ENCODE data around the gene SSR2. TPM values are rescaled to one million over a fixed set of nuclear protein-coding genes. Genes with fewer than 3 reads are reported as not detected.

Gene SSR2
- total RNA-seq, 1 donor from 2014 or later: 186 TPM

DNA sequence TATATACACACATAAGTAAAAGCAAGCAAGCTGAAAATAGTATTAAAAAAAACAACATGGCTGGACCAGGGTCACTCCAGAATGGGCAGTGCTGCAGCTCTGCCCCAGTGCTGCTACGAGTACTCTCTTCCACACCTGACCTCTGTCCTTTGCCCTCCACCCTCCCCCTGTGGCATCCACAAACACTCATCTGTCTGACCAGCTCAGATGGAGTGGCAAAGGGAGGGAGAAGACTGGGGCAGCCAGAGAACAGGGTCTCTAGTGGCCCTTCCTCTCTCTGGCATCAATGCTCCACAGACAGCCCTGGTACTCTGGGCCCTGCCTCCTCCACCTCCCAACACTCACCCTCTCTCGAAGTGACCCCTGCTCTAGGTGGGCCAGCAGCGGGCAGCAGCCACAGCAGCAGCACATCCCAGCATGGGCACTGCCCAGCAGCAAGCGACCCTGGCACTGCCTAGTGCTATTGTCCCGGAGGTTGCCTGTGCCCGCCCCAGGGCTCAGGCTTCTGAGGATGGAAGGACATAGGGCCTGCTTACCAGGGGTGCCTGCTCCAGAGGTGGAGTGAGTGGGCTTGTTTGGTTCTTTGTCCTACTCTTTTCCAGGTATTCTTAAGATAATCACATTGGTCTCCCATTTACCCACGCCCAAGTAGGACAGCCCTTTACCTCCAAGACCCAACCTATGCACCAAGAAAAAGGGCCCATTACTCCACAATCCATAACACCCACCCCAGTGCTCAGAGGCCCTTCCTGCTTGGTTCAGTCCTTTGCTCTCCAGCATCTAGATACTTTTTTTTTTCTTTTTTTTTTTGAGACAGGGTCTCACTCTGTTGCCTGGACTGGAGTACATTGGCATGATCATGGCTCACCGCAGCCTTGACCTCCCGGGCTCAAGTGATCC, 48.6 kb downstream of the SSR2 start:
- no peak for DNase-seq

DNA sequence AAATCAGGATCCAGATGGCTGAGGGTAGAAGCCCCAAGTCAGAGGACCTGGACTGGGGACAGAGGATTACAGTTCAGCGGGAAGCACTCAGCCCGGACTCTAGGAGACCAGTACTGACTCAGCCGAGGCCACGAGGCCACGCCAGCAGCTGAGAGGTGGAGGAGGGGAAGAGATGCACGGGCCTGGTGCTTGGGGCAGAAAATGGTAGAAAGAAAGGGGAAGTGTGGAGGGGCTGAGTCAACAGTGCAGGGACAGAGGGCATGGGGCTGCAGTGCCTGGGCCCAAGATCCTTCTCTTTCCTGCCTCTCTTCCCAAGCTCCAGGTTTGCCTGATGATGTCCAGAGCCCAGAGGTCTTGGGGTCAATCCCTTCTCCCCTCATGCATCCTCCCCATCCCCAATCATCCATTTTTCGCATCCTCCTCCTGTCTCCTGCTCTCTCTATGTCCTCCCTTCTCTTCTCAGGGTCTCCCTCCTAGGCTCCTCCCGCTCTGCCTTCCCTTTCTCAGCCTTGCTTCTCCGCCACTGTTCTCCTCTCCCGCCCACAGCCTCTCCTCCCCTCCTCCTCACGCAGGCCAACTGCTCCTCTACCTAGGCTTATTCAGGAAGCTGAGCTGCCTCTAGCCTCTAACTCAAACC, 50.1 kb downstream of the SSR2 start:
- DNase-seq: no peak

DNA sequence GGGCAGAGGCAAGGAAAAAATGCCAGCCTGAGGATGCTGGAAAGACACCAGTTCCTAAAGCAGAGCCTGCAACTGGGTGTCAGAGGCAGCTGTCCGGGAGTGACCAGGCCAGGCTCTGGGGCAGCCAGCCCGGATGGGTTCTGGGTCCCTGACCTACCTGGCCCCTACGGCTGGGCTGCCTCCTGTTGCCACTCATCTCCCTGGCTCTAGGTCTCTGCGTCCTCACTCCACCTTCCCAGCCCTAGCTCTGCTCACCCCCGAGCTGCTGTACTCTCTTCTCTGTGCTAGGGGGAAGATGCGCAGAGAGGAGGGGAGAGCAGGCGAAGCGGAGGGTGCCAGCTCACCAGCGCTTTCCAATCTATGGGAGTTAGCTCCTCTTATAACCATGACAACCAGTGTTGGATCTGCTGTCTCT, 51.4 kb downstream of the SSR2 start:
- no peak for DNase-seq

DNA sequence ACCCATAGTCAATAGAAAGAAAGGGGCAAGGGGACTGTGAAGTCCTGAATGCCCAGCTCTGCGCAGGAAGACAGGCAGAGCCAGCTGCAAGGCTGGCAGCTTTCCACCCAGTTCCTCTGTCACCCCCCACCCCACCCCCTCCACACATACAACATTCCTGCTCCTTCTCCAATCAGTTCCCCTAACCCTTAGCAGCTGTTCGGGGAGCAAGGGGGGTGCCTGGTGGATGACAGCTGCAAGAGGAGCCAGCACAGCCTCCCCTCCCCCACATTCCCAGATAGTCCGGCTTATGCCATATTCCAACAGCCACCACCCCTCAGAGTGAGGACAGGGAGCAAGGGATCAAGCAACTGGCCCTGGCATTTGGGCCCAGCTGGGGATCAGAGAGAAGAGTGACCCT, 52.1 kb downstream of the SSR2 start:
- peak; percentile 71 for DNase-seq

DNA sequence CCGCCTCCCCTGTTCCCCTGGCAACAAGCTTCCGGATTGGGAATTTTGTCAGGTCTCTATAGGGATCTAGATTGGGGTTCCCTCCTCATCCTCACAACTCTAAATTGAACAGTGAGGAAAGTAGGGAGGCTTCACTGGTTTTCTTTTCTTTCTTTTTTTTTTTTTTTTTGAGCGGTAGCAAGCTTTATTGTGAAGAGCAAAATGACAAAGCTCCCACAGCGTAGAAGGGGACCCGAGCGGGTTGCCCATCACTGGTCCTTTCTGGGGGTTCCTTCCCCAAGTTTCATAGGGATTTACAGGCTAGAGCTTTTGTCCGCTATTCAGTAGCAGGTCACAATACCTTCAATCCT, 52.7 kb downstream of the SSR2 start:
- DNase-seq: no peak

DNA sequence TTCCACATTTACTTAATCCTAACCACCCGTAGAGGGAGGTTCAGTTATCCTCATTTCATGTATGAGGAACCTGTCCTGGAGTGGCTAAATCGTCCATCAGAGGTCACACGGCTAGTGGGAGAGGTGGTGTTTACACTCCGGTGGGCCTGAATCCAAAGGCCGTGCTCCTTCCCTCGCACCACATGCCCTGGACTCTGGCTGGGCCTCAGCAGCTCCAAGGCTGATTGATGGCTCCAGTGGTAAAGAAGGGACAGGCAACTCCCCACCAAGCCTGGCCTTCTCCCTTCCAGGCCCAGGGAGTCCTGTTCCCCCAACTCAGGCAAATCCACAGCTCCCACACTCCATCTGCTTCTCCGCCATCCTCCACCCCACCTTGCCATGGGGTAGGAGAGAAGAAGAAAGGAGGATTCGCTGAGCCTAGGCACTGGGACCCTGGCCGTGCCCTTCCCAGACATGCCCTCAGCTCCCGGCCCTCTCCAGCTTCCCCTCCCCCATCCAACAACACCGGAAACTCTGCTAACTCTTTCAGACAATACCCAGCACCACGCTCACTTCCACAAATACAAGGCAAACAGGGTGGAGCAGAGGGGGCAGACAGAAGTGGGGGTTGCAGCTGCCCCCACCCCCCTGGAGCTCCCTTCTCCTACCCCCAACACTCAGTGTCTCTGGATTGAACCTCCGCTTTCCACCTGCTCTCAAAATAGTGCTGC, 53.3 kb downstream of the SSR2 start:
- no peak for DNase-seq

DNA sequence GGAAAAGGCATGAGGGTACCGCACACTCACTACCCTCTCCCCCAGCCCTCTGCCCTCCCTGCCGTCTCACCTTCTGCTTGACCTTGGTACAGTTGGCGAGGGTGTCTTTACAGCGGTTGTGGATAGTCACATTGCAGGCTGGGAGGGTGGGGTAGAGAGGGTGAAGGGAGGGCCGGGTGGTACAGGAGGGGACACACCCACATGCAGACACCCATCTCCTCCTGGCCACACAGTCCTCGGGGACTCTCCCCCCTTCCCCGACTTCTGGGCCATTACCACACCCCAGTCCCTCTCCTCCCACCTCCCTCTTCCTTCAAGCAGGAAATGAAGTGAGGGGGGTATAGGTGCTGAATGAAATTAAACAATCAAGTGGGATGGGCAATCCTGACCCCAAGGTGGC, 54.0 kb downstream of the SSR2 start:
- no peak for DNase-seq

DNA sequence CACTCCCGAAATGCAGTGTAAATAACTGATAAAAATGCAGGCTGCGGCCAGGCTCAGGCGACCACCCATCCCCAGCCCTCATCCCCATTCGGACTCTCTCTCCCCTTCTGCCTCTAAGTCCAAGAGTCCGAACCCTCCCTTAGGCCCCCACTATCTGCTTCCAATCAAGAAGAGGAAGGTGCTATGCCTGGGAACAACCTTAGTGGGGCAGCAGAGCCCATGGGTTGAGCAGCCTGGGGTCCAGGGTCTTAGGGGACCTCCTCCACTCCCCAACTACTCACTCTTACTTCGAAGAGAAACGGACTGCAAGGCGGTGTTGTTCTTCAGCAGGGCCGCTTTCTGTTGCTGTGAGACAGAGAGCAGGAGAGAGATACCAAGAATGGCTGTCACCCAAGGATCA, 54.6 kb downstream of the SSR2 start:
- DNase-seq: no peak

DNA sequence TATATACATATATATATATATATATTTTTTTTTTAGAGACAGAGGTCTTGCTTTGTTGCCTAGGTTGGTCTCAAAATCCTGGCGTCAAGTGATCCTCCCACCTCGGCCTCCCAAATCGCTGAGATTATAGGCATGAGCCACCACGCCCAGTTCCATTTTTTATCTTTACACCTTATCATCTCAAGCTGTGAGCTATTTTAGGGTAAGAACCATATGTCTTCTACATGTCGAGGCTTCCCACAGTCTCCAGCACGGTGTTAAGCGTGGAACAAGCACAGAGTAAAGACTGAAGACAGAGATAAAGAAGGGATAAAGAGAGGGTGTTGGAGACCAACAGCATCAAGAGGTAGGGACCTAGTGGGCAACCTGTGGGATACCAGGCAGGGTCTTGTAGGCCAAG, 56.6 kb downstream of the SSR2 start:
- no peak for DNase-seq

DNA sequence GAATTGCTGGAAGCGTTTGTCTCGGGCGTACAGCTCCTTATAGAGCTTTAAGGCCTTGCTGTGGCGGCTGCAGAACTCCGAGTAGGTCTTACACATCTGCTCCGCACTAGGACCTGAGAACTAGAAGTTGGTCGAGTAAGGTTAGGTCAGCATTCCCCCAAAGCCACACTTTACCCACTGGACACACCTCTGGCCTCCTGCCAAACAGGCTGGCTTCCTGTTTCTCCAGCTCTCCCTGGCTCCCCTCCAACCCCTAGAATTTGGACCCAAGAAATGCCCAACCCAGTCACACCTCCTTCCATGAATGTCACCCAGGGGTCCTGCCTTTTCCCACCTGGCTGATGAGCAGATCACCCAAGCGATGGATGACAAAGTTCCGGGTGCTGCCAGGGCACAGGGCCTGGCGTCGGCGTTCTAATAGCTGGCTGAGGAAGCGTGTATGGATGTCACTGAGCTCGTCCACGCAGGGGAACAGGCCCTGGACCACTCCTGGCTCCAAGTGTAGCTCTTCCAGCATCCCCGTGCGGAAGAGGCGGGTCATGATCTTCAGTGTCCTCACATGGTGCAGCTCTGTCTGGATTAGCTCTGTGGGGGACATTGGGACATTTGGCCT, 58.0 kb downstream of the SSR2 start:
- DNase-seq: no peak

DNA sequence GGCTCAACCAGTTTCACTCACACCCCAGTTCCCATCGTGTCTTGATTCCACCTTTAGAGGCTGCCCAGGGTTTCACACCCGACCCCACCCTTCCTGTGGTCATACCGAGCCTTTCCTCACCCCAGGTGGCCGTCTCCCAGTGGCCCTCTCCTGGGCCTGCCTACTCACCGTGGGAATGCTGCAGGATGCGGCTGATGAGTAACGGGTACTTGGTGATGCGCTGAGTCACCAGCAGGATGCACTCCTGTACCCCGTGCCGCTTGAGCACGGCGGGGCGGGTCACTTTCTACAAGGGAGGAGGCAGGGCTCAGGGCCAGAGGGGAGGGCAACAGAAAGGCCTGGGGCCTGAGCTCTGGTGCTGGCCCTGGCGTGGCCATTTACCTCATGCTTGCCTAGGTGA, 58.8 kb downstream of the SSR2 start:
- no peak for DNase-seq

DNA sequence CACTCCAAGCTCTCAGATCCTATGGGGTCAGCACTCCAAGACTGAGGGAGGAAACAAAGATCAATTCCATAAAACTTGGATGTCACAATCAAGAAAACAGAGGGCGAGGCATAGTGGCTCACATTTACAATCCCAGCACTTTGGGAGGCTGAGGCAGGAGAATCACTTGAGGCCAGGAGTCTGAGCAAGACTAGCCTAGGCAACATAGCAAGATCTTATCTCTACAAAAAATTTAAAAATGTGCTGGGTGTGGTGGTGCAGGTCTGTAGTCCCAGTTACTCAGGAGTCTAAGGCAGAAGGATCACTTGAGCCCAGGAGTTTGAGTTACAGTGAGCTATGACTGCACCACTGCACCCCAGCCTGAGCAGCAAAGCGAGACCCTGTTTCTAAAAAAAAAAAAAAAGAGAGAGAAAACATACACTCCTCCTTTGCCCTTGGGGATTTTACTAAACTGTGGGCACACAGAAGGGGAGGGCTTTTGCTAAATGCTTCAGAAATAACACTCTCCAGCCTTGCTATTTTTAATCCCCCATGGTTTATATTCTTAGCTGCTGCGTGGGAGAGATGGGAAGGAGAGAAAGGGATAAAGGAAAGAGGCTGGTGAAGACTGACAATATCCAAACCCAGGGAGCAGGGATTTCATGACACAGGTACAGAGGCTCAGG, 60.5 kb downstream of the SSR2 start:
- no peak for DNase-seq

Other genes starting within 250 kb of the SSR2 start
- gene GON4L, start 163.7 kb downstream of the SSR2 start, total RNA-seq: 39.2 TPM
- gene SYT11, start 161.4 kb downstream of the SSR2 start, total RNA-seq: 10.9 TPM
- 29.0 TPM for gene RIT1, start 109.6 kb downstream of the SSR2 start, total RNA-seq
- gene KHDC4, start 86.5 kb downstream of the SSR2 start, total RNA-seq: 44.5 TPM
- not detected for gene RXFP4, start 79.3 kb downstream of the SSR2 start, total RNA-seq
- gene ARHGEF2, start 42.4 kb downstream of the SSR2 start, total RNA-seq: 57.6 TPM
- gene UBQLN4, start 32.8 kb upstream of the SSR2 start, total RNA-seq: 12.1 TPM
- gene LAMTOR2, start 33.8 kb upstream of the SSR2 start, total RNA-seq: 25.7 TPM
- gene RAB25, start 40.2 kb upstream of the SSR2 start, total RNA-seq: 31.7 TPM
- gene MEX3A, start 61.5 kb upstream of the SSR2 start, total RNA-seq: 6.6 TPM
- gene LMNA, start 93.8 kb upstream of the SSR2 start, total RNA-seq: 429 TPM
- 12.1 TPM for gene SEMA4A, start 132.6 kb upstream of the SSR2 start, total RNA-seq
- gene SLC25A44, start 173.2 kb upstream of the SSR2 start, total RNA-seq: 6.6 TPM
- 33.9 TPM for gene PMF1, start 192.1 kb upstream of the SSR2 start, total RNA-seq
- gene BGLAP, start 221.2 kb upstream of the SSR2 start, total RNA-seq: 0.99 TPM
- 0.79 TPM for gene PAQR6, start 227.1 kb upstream of the SSR2 start, total RNA-seq

All from skin of body (tissue), 2 donors.